GM21528 (cell line): ENCODE data around the gene MUS81.
"Not testable (repeated sequence)": the region's sequence is repeated elsewhere in the genome, so short reads cannot be mapped to it uniquely, and the experiment has no call there.

Experiments
- ATAC-seq: cut with Tn5 transposase; IDR thresholded peaks from one replicate; pipeline ENCODE4 v1.9.1; 2021; ENCODE audit warnings: mild to moderate bottlenecking, moderate library complexity; ENCODE audit not compliant: unreplicated experiment, low FRiP score

MUS81 gene

DNA sequence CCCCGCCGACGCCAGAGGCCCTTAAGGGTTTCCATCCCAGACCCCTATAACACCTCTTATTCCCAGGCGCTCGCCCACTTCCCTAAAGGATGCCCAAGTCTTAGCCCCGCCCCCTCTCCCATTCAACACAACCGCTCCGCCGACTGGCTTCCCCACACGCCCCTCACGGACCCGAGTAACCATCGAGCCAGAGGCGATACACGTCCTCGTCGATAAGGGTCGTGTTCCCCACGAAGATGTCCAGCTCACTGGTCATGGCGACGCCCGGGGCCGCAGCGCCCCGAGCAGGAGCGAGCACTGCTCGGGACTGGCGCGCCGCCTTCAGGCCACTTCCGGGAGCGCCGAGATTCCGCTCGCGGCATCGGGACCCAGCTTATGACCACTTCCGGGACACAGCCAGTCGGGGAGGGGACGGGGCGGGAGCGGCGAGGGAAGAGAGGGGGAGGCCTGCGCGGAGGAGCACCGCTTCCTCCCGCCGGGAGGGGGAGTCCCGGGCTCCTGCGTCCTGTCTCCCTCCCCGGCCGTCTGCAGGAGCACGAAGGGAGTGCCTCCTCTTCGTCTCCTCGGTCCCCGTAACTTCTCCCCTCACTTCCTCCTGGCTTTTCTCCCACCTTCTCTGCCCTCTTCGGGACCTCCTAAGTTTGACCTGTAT lies 28.1 kb downstream of the MUS81 start, which contains the start of gene FIBP:
FIBP (minus strand) TSS at position 309 of the 652 bp plus-strand sequence; CDS start at position 256, 53 bp downstream.
- peak; percentile 38 for ATAC-seq

DNA sequence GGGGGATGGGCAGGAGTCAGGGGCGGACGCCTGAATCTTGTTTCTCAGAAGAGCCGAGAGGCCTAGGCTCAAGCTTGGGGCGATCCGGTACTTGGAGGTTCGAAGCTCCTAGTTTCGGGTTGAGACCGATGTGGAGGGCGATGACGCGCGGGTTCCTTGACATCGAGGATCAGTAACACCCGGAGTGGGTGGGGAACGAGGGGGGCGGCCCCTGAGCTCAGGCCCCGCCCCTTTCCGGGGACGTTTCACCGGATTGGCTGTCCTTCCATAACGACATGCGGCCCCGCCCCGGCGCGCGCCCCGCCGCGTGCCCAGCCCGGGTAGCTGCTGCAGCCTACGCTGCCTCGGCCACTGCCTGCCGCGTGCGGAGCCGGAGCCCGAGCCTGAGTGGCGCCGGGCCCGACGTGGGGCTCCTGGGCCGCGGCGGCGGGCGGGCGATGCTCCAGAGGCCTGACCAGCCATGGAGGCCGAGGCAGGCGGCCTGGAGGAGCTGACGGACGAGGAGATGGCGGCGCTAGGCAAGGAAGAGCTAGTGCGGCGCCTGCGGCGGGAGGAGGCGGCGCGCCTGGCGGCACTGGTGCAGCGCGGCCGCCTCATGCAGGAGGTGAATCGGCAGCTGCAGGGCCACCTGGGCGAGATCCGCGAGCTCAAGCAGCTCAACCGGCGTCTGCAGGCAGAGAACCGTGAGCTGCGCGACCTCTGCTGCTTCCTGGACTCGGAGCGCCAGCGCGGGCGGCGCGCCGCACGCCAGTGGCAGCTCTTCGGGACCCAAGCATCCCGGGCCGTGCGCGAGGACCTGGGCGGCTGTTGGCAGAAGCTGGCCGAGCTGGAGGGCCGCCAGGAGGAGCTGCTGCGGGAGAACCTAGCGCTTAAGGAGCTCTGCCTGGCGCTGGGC lies 30.3 kb downstream of the MUS81 start, which contains the start of gene CCDC85B:
CCDC85B (plus strand) TSS at position 350 of the 895 bp plus-strand sequence; CDS start at position 461, 111 bp downstream.
- peak; percentile 55 for ATAC-seq

DNA sequence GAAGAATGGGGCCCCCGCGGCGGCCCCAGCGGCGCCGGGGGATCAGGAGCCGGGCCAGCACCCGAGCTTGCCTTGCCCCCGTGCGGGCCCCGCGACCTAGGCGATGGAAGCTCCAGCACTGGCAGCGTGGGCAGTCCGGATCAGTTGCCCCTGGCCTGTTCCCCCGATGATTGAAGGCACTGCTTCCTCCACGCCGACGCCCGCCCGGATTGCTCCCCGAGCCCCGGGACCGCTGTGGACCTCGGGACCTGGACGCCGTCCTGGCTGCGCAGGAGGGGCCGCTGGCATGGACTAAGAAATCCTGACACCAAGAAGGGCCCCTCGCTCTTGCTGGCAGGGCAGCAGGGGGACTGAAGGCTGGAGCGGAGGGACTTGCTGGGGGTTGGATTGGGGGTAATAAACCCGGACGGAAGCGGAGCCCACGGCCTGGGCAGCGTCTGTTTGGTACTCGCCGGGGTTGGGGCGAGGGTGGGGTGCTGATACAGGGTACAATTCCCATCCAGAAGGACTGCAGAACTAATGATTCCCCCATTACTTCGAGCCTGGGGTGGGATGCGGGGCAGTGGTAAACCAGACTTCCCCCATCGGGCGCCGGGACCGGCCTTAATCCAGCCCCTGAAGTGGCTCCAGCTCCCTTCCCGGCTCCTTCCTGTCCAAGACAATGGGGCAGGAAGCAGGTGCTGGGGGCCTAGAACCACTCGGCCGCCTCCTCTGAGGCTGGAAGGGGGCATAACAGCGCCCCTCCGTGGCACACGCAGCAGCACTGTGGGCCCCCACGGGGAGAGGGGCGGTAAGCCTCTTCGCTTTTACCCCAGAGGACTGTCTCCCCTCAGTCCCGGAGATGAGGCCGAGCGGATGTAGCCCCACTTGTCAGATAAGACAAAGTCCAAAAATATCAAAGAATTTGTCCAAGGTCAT lies 31.2 kb downstream of the MUS81 start:
- no peak for ATAC-seq

DNA sequence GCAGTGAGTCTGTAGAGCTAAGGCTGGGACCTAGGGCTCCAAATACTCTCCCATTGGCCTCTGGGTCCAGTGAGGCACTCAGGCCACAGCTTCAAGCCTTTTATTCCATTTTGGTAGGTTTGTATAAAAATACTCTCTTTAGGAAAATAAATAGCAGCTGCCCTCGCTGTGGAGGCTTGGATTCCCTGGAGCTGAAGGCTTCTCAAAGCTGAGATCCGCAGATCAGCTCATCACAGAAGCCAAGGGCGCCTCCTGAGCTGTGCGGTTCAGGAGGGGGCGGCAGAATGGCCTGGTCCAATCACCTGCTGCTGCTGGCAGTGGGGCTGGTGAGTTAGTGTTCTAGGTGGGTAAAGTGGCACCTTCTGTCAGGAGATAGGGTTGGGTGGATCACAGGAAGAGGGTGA lies 31.9 kb downstream of the MUS81 start:
- ATAC-seq, result not testable (repeated sequence)

DNA sequence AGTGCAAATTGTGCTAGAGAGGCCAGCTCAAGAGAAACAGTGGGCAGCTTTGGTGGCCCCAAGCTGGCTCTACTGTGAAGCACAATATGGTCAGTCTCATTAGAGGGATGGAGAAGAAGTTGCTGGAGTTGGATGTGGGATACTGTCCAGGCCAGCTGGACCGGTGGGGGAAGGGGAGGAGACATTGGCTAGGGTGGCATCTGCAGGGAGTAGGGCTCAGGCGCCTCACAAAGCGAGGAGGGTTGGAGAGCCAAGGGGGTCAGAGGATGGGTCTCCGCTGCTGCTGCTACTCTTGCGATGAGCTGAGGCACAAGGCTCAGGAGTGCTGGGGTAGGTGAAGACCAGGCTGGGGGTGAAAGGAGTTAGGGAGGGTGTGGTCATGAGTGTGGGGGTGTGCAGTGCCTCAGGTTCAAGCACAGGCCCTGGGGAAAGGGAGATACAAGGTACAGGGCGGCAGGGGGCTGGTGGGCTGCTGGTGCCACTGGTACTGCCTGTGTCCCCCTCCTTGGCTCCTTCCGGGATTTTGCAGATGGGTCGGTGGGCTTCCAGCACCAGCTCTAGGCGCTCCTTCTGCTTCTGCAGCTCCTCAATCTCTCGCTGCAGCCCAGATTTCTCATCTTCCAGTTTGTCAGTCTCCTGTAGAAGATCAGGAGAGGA lies 32.6 kb downstream of the MUS81 start:
- ATAC-seq, result no peak

DNA sequence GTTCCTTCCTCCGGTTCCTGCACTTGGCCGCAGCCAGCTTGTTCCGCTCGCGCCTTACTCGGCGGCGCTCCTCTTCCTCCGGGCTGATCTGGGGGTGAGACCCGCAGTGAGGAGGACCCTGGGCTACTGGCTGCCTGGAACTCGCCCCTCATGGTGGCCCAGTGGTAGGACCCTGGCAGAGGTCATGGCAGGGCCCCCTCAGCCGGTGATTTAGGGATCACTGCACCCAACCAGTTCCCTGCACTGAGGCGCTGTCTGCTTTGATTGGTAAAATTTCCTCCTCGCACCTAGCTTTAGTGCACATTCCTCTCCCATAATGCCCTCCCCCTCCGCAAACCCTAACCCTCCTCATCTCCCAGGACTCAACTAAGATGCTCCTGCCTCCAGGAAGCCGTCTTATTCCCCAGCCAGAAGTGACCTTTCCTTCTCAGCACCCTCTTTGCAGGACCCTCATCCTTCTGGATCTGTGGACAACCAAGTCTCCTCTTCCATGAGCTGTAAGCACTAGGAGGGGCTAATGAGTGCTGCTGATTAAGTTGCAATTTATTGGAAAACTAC lies 33.9 kb downstream of the MUS81 start:
- no peak for ATAC-seq

DNA sequence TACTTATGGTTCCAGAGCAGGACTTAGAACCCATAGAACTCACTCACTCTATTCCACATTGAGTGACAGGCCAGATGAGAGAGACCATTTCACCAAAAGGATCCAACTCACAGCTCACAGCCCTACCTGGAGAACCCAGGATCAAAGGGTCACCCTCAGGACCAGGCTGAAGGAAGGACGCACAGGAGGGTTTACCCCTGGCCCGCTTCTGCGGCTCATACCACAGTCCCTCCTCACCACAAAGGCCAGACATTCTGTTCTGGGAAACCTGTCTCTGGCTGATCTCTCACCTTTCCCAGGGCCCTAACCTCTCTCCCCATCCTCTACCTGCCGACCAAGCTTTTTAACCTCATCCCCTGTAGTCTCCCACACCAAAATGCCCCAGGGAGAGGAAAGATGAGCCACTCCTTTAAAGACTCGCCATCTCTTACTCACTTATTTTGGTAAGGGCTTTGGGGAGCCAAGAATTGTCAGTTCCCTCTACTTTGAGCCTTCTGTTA lies 35.3 kb downstream of the MUS81 start:
- ATAC-seq, result no peak

DNA sequence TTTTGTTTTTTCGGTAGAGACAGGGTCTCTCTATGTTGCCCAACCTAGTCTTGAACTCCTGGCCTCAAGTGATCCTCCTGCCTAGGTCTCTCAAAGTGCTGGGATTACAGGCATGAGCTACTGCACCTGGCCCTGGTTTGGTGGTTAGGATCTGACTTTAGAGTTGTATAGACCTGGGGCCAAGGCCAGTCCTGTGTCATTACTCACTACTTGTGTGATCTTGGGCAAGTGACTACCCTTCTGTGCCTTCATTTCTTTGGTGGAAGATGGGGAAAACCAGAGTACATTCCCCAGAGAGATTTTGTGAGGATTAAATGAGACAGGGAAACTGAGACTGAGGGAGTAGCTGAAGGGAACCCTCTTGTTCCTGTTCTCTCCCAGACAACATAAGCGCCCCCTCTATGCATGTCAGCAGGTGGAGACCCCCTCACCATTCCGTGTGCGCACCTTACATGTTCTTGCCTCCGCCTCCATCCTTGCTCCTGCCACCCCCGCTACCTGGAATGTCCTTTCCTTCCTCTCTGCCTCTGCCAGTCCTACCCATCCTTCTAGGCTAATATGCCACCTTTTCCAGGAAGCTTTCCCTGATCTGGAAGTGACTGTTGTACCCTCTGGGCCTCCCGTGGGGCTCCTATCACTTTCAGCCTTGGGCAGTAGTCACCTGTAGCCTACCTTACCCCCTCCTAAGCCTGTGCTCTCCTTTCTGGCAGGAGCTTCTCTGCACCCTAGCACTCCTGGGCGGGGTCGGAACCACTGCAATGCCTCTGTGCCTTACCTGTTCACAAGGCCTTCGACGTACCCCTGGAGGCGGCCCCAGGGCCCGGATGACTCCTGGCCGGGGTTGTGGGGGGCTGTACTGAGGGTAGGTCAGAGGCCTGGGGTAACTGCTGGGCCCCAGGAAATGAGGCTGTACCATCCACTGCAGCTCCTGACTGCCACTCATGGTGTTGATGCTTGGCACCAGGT lies 36.1 kb downstream of the MUS81 start:
- ATAC-seq, result no peak

DNA sequence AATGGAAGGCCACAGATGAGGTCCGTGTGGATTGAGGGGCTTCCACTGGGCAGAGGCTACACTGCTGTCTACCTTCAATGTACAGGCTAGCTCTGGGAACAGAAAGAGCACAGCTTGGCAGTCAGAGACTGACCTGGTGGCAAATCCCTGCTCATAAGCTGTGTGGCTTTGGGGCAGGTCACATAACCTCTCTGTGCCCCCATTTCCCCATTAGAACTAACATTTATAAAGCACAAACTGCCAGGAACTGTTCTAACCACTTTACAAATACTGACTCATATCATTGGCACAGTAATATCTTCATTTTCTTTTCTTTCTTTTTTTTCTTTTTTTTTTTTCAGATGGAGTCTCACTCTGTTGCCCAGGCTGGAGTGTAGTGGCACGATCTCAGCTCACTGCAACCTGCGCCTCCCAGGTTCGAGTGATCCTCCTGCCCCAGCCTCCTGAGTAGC lies 36.8 kb downstream of the MUS81 start:
- ATAC-seq, result no peak

DNA sequence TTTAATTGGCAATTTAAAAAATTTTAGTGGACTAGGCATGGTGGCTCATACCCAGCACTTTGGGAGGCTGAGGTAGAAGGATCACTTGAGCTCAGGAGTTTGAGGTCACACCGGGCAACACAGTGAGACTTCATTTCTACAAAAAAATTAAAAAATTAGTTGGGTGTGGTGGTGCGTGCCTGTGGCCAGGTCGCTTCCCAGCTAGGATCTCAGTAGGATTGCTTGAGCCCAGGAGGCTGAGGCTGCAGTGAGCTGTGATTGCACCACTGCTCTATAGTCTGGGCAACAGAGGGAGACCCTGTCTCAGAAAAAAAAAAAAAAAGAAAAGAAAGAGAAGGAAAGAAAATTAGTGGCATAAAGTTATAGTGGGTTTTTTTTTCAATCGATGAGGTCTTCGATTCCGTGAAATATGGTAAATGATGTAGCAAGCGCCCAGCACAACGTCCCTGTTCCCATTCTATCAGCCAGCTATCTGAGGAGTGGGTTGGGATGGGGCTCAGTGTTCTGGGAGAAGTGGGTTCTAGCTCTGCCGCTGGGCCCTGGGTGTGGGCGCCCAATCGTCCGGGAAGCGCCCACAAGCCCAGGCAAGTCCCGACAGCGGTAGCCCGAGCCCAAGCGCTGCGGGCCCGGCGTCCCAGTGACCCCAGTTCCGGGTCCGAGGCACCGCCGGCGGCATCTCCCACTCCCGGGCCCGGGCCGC lies 38.6 kb downstream of the MUS81 start:
- ATAC-seq, result no peak

DNA sequence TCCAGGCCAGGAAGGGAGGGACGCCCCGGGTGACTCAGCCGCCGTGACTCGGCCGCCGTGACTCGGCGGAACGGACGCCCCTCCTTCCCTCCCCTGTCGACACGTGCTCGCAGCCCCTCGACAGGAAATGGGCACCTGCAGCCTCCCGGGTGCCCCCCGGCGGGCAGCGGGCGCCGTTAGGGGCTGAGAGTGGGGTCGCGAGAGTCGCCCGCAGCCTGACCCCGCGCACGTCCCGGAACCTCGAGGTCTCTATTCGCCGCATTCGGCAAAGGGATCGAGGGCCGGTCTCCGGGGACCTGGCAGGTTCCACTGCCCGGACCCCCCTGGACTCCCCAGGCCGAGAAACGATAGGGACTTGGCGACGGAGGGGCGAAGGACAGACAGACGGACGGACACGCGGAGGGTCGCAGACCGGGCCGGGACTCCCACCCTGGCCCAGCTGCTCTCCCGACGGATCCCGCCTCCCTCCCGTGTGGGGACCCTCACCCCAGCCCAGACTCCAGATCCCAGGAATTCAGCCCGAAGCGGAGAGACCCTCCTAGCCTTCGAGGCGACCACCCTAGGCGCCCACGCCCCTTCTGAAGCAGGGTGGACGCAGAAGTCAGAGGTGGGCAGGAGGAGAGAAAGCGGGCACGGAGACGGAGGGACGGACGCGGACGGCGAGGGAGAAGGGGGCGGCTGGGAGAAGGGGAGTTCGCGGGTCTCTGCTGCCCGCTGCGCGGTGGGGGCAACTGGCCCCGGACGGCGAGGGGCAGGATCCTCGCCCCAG lies 39.3 kb downstream of the MUS81 start:
- no peak for ATAC-seq

DNA sequence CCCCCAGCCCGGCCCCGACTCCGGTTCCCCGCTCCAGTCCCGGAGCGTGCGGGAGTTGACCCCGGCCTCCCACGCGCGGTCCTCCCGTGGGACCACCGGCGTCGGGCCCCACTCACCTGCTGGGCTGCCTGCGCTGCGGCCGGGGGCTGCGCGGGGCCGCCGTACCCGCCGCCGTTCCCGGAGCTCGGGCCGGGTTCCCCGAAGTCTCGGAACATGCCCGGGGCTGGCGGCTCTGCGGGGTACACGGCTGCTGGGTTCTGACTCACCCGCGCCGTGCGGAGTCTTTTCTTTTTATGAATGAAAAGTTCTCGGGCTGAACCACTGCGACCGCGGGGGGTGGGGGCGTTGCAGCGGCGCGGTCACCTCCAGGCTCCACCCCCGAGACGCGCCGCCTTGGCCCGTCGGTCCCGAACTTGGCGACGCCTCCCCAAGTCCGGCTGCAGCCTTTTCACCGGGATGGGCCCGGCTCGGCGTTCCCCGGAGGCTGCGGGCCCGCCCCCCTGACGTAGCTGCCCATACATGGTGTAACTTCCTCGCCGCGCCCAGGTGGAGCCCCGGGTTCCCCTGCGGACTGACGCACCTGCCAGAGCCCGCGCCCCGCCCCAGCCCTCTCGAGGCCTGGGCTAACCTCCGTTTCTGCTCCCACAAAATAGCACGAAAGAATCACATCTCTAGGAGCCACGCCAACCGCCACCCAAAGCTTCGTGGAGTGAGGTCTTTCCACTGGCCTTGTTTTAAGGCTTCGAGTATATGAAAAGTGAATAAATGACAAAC lies 40.1 kb downstream of the MUS81 start, which contains the start of gene FOSL1:
FOSL1 (minus strand) TSS at position 264 of the 774 bp plus-strand sequence; CDS start at position 215, 49 bp downstream.
- ATAC-seq, result peak; percentile 64

DNA sequence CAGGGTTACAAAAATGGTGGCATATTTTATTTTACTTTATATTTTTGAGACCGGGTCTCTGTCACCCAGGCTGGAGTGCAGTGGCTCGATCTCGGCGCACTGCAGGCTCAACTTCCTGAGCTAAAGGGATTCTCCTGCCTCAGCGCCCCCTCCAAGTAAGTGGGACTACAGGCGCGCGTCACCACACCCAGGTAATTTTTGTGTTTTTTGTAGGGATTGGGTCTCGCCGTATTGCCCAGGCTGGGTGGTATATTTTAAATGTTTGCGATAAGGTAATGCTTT lies 40.6 kb downstream of the MUS81 start:
- ATAC-seq, result no peak

DNA sequence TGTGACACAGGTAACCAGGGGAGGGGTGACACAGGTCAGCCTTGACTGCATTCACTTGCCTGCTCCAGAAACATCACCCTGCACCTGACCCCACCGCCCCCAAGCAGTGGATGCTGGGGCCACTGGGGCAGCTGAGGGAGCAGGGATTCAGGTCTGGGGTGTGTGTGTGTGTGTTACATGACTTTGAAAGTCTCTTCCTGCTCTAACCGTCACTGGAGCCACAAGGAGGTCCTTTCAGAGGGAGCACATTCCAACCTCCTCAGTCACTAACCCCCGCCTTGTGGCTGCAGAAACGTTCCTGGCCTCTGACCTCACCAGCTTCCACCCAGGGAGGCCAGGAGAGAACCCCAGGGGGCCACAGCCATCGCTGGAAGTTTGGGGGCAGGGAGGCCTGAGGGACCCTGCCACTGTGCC lies 42.8 kb downstream of the MUS81 start:
- no peak for ATAC-seq

DNA sequence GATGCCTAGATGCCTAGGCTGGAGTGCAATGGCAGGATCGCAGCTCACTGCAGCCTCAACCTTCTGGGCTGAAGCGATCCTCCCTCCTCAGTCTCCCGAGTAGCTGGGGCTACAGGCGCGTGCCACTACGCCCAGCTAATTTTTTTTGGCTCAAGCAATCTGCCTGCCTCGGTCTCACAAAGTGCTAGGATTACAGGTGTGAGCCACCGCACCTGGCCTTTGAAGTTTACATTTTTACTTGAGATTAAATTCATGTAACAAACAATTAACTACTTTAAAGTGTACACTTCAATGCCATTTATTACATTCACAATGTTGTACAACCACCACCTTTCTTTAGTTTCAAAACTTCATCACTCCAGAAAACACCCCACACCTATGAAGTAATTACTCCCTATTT lies 43.5 kb downstream of the MUS81 start:
- ATAC-seq, result no peak

DNA sequence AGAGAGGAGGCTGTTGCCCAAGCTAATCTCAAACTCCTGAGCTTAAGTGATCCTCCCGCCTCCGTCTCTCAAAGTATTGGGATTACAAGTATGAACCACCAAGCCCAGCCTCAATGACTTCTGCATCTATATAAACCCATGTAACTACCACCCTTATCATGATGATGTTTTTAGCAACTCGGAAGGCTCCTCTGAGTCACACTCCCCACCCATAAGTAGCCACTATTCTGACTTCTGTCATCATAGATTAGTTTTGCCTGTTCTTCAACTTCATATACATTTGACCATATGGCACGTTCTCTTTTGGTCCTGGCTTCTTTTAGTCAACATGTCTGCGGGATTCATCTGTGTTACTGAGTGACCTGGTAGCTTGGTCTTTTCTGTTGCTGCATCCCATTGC lies 46.4 kb downstream of the MUS81 start:
- no peak for ATAC-seq
